HG03469 (cell line): ENCODE measurements around the gene THBS4.
"Not testable (repeated sequence)": the region's sequence is repeated elsewhere in the genome, so short reads cannot be mapped to it uniquely, and the experiment has no call there.

Experiments used
- ATAC-seq: cut with Tn5 transposase; IDR thresholded peaks from one replicate; pipeline ENCODE4 v1.9.1; 2021; ENCODE audit warnings: mild to moderate bottlenecking, moderate library complexity, moderate number of reproducible peaks; ENCODE audit not compliant: unreplicated experiment

THBS4 gene

DNA sequence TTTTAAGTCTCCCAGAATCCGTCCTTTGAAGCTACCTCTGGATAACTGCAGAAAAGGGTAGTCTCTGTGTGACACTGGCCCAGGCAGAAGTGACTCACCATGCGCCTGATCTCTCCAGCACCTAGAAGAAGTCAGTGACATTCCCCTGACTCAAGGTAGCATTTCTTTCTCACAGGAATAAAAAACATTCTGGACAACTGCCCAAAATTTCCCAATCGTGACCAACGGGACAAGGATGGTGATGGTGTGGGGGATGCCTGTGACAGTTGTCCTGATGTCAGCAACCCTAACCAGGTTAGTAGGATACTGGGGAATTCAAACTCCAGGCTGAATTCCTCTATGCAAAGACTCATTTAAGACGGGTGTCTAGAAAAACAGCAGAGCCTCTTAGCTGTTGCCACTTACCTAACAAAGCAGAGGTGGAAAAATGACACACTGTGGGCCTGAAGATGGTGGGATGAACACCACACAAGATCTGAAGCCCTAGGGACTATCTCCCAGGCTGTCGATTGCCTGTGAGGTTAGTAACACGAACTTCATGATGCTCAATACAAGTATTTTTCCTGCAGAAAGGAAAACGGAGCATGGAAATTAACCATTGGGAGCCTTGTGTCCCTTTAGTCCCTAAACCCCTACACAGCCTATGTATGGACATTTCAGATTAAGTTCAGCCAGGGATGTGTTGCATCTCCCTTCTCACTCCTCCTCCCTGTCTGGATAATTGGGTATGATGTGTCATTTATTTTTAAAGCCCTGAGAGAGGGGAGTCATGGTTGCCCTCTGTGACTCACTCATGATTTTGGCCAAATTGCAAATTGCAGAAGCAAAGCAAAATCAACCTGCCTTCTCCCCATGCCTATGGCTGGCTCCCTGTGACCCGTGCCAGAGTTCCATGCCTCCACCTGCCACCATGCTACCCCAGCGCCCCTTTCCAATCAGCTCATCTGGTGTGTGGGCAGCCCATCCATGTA is 37.2 kb downstream of the THBS4 start:
- ATAC-seq: no peak

DNA sequence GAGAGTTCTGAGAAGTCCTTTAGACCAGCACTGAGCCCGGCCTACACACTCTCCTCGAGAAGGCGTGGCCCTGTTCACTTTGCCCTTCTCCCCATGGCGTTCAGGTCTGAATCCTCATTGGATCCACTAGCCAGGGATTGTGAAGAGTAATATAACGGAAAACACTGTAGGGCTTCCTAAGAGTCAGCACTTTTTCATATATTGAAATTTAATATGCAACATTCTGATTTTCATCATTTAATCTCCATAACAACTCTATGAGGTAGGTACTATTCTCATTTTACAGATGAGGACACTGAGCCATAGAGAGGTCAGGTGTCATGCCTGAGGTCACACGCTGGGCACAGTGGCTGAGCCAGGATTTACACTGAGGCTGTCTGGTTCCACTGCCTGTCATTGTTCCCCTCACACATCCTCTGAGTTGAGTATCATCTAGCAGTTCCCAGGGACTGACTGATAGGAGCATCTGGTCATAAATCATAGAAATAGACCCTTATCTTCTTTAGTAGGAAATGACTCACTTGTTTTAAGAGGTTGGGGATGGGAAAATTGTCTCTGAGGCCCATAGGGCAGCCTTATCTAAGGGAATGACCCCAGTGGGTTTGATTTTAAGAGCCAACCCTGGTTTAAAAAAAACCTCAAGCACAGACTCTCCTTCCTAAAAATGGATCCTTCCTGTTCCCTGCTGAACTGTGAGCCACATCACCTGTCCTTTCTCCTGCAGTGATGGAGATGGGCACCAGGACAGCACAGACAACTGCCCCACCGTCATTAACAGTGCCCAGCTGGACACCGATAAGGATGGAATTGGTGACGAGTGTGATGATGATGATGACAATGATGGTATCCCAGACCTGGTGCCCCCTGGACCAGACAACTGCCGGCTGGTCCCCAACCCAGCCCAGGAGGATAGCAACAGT is 41.2 kb downstream of the THBS4 start:
- ATAC-seq: no peak

GRCh38 chr5:80077051-80077714 is 42.0 kb downstream of the THBS4 start:
- no peak for ATAC-seq

- ATAC-seq: no peak
Observed at GRCh38 chr5:80078921-80079320, 43.8 kb downstream of the THBS4 start.

- ATAC-seq: no peak
Observed at GRCh38 chr5:80082281-80082680, 47.1 kb downstream of the THBS4 start.

- ATAC-seq: no peak
Observed at GRCh38 chr5:80082731-80083100, 47.6 kb downstream of the THBS4 start.

- ATAC-seq: no peak
Observed at GRCh38 chr5:80083101-80083890, 48.1 kb downstream of the THBS4 start.

GRCh38 chr5:80090884-80091166 is 55.7 kb downstream of the THBS4 start:
- no peak for ATAC-seq

GRCh38 chr5:80091792-80092192 is 56.6 kb downstream of the THBS4 start:
- not testable (repeated sequence) for ATAC-seq

DNA sequence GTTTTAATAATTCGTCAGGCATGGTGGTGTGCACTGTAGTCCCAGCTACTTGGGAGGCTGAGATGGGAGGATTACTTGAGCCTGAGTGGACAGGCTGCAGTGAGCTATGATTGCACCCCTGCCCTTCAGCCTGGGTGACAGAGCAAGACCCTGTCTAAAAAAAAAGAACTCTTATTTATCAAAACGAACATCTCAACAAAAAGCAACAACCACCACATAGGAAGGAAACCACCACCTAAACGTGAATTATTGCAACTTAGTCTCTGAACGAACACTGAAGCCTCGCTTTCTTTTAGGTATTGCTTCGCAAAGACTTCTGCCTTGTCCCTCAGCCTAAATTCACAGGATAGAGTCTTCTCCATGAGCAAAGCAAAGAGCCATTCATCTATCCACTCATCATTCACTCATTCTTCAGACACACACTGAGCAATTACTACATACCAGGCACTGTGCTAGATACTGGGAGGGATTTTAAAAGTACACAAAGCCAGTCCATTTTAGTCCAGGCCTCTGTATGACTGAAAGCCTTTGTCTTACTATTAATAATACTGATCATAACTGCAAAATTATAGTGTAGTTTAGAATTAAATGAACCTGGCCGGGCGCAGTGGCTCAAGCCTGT is 57.4 kb downstream of the THBS4 start:
- no peak for ATAC-seq

- ATAC-seq: no peak
Observed at GRCh38 chr5:80093796-80094195, 58.6 kb downstream of the THBS4 start.

- no peak for ATAC-seq
Observed at GRCh38 chr5:80094236-80094738, 59.1 kb downstream of the THBS4 start.

DNA sequence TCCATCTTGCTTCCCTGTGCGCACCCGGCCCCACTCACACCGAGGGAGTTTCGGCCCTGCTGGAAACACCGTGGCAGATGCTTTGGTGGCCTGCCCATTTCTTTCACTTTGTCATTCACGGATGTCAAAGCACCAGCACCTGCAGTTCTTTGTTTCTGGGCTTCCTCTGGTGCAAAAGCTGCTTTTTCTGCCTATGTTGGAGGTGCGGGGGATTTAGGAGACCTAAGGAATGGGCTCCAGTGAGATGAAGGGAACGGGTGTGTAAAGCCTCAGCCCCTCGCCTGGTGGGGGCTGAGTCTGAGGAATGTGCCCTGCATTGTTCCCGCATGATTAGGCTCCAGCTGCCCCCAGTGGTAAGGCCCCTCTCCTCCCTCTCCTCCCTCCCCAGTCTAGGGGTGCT is 62.3 kb downstream of the THBS4 start:
- ATAC-seq: no peak

- no peak for ATAC-seq
Observed at GRCh38 chr5:80101993-80102392, 66.8 kb downstream of the THBS4 start.

GRCh38 chr5:80103371-80103770 is 68.2 kb downstream of the THBS4 start:
- ATAC-seq: no peak

- no peak for ATAC-seq
Observed at GRCh38 chr5:80105698-80106439, 70.7 kb downstream of the THBS4 start.

DNA sequence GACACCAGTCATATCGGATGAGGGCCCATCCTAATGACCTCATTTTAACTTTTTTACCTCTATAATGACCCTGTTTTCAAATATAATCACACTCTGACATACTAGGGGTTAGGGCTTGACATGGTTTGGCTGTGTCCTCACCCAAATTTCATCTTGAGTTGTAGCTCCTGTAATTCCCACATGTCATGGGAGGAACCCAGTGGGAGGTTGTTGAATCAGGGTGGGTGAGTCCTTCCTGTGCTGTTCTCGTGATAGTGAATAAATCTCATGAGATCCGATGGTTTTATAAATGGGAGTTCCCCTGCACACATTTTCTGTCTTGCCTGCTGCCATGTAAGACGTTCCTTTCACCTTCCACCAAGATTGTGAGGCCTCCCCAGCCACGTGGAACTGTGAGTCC is 71.8 kb downstream of the THBS4 start:
- no peak for ATAC-seq

DNA sequence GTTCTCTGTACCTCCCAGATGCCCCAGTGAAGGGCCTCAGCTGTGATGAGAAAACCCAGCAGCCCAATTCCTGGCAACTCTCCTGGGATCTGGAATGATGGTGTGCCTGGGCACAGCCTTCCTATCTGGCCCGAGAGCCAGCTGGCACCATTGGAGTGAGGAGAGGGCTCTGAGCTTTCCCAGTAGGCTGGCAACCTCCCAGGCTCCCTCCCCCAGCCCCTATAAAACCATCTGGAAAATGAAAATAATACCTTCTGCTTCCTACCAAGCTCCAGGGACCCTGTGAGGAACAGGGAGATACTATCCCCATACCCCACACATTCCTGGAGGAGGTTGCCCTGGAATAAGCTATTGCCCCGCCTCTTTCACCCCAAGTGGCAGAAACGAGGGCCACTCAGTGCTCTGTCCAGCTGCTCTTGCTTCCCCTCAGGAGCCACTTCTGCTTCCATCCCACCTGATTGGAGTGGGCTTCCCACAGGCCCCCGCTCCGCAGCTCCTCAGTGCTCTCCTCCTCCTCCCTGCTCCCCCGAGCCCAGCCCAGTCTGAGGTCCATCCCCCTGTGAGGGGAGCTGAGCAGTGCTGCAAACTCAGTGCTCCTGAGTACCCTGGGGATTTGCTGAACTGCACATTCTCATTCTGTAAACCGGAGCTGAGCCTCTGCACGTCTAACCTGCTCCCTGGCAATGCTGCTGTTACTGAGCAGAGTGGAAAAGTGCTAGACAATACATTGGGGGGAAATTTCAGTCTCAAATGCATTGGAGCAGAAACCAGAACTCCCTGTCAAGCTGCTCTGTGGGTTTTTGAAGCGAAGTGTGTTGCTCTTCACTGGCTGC is 74.7 kb downstream of the THBS4 start:
- peak; percentile 78 for ATAC-seq
